ENCODE results near the gene MB21D2.

MB21D2 gene

DNA sequence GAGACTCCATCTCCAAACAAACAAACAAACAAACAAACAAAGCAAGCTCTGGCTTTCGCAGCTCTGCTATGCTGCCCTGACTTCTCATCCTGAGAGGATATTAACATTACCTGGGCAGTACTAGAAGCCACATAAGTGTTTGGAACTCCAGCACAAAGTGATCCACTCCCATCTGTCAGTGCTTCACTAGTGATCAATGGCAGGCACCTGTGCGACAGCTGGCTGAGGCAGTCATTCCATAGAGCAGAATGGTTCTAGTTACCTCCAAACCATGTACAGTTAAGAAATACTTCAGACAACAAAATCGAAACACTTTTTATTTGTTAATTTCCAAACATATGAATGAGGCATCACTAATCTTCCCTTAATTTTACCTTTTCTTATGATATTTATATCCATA is 2.8 kb upstream of the MB21D2 start:
- Histone ChIP-seq H4K20me1 (ENCODE audit: insufficient read depth, low read length) (no peaks in the 10 kb centered on the region), H3K9ac (ENCODE audit: low read length) (no peak overlapping the region), H3K4me2 (ENCODE audit: low read depth, low read length) (no peak overlapping the region), H3K9me2 (replicated peaks; ENCODE audit: insufficient read depth, low read length) (no peaks in the 10 kb centered on the region), H3K4me3 (ENCODE audit: low read length) (no peak overlapping the region), H3K27ac (ENCODE audit: low read length) (no peak overlapping the region), H3K9me3 (replicated peaks; ENCODE audit: insufficient read depth, low read length) (no peaks in the 10 kb centered on the region), H3K27me3 (replicated peaks; ENCODE audit: insufficient read depth, low read length) (no peaks in the 10 kb centered on the region), H3K79me2 (ENCODE audit: low read length) (peaks cover 8% of the 10 kb centered on the region), H3K36me3 (replicated peaks; ENCODE audit: insufficient read depth, low read length) (no peaks in the 10 kb centered on the region), H3K4me1 (ENCODE audit: low read length) (peaks cover 5% of the 10 kb centered on the region; the same call in 1 of the 2 replicates), H2AFZ (ENCODE audit: low read length) (no peak overlapping the region), H3F3A (ENCODE audit: insufficient read depth, low read length) (peaks cover 5% of the 10 kb centered on the region; the same call in 1 of the 2 replicates)
- TF ChIP-seq EZH2 (optimal IDR thresholded peaks at IDR 0.05; ENCODE audit: low read depth, low read length) (no peak), EZH2phosphoT487 (IDR thresholded peaks at IDR 0.05; ENCODE audit: low read length) (no peak)
- TF ChIP-seq, protein P1, sequence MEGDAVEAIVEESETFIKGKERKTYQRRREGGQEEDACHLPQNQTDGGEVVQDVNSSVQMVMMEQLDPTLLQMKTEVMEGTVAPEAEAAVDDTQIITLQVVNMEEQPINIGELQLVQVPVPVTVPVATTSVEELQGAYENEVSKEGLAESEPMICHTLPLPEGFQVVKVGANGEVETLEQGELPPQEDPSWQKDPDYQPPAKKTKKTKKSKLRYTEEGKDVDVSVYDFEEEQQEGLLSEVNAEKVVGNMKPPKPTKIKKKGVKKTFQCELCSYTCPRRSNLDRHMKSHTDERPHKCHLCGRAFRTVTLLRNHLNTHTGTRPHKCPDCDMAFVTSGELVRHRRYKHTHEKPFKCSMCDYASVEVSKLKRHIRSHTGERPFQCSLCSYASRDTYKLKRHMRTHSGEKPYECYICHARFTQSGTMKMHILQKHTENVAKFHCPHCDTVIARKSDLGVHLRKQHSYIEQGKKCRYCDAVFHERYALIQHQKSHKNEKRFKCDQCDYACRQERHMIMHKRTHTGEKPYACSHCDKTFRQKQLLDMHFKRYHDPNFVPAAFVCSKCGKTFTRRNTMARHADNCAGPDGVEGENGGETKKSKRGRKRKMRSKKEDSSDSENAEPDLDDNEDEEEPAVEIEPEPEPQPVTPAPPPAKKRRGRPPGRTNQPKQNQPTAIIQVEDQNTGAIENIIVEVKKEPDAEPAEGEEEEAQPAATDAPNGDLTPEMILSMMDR (IDR thresholded peaks at IDR 0.05; ENCODE audit: low read length), result no peak
- DNase-seq, result no peak

DNA sequence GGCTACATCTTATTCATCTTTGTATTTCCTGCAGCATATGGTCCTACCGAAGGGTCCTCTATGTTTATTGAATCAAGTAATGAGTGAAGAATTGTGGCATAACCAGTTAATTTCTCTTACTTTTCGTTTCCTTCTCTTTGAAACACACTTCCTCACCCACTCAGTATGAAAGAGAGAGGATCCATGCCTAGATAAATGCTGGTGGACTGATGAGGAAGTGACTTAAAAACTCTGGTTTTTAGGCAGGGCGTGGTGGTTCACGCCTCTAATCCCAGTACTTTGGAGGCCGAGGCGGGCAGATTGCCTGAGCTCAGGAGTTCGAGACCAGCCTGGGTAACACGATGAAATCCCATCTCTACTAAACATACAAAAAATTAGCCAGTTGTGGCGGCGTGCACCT is 2.2 kb upstream of the MB21D2 start:
- Histone ChIP-seq H2AFZ (ENCODE audit: low read length) (no peak overlapping the region), H3K27ac (ENCODE audit: low read length) (no peak overlapping the region), H3K27me3 (replicated peaks; ENCODE audit: insufficient read depth, low read length) (no peaks in the 10 kb centered on the region), H3K36me3 (replicated peaks; ENCODE audit: insufficient read depth, low read length) (no peaks in the 10 kb centered on the region), H3K4me2 (ENCODE audit: low read depth, low read length) (no peak overlapping the region), H3K79me2 (ENCODE audit: low read length) (peaks cover 10% of the 10 kb centered on the region), H3F3A (ENCODE audit: insufficient read depth, low read length) (peaks cover 5% of the 10 kb centered on the region; the same call in 1 of the 2 replicates), H4K20me1 (ENCODE audit: insufficient read depth, low read length) (no peaks in the 10 kb centered on the region), H3K9ac (ENCODE audit: low read length) (no peak overlapping the region), H3K4me1 (ENCODE audit: low read length) (peaks cover 5% of the 10 kb centered on the region; the same call in 1 of the 2 replicates), H3K9me2 (replicated peaks; ENCODE audit: insufficient read depth, low read length) (no peaks in the 10 kb centered on the region), H3K4me3 (ENCODE audit: low read length) (no peak overlapping the region), H3K9me3 (replicated peaks; ENCODE audit: insufficient read depth, low read length) (no peaks in the 10 kb centered on the region)
- no peak for TF ChIP-seq EZH2 (optimal IDR thresholded peaks at IDR 0.05; ENCODE audit: low read depth, low read length)
- TF ChIP-seq, protein P1 (IDR thresholded peaks at IDR 0.05; ENCODE audit: low read length), result no peak
- TF ChIP-seq EZH2phosphoT487 (IDR thresholded peaks at IDR 0.05; ENCODE audit: low read length), result no peak
- no peak for DNase-seq

DNA sequence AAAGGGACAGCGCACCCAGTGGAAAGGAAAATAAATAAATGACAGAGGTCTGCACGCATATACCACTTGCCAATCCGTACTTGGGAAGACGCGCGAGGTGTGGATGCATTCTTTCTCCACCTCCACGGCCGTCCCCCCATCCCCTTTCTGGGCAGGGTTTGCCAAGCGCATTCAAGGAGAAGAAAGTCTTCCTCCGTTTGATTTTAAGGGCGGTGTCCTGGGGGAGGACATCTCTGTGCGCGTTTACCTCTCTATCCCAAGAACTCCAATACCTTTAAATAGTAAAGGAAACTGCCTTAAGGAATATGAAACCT is 576 bp upstream of the MB21D2 start:
- Histone ChIP-seq H3K4me2 (ENCODE audit: low read depth, low read length) (peak overlapping the region; percentile 77), H2AFZ (ENCODE audit: low read length) (peak overlapping the region; percentile 69), H3K79me2 (ENCODE audit: low read length) (peaks cover 15% of the 10 kb centered on the region), H3F3A (ENCODE audit: insufficient read depth, low read length) (peaks cover 5% of the 10 kb centered on the region; the same call in 1 of the 2 replicates), H3K9ac (ENCODE audit: low read length) (peak overlapping the region; percentile 63; the same call in 1 of the 2 replicates), H3K9me3 (replicated peaks; ENCODE audit: insufficient read depth, low read length) (no peaks in the 10 kb centered on the region), H4K20me1 (ENCODE audit: insufficient read depth, low read length) (no peaks in the 10 kb centered on the region), H3K9me2 (replicated peaks; ENCODE audit: insufficient read depth, low read length) (no peaks in the 10 kb centered on the region), H3K36me3 (replicated peaks; ENCODE audit: insufficient read depth, low read length) (no peaks in the 10 kb centered on the region), H3K27me3 (replicated peaks; ENCODE audit: insufficient read depth, low read length) (no peaks in the 10 kb centered on the region), H3K27ac (ENCODE audit: low read length) (peak overlapping the region; percentile 67; the same call in 1 of the 2 replicates), H3K4me3 (ENCODE audit: low read length) (peak overlapping the region; percentile 93), H3K4me1 (ENCODE audit: low read length) (peaks cover 5% of the 10 kb centered on the region; the same call in 1 of the 2 replicates)
- DNase-seq, result no peak
- TF ChIP-seq EZH2phosphoT487 (IDR thresholded peaks at IDR 0.05; ENCODE audit: low read length), result no peak
- no peak for TF ChIP-seq EZH2 (optimal IDR thresholded peaks at IDR 0.05; ENCODE audit: low read depth, low read length)
- TF ChIP-seq, protein P1 (IDR thresholded peaks at IDR 0.05; ENCODE audit: low read length), result peak; percentile 26; the same call in 1 of the 2 replicates

Measured in MM.1S (cell line).